HuH-7 (cell line): ENCODE results near the gene ATG7.
"Not testable (repeated sequence)": the region's sequence is repeated elsewhere in the genome, so short reads cannot be mapped to it uniquely, and the experiment has no call there.

Source experiments
- DNase-seq: peaks from one replicate; pipeline ENCODE4 v3.0.0; 2011; ENCODE audit warnings: low spot score

Gene ATG7

GRCh38 chr3:11300970-11301369, 28.8 kb downstream of the ATG7 start:
- DNase-seq = no peak

- no peak for DNase-seq
These were observed 30.2 kb downstream of the ATG7 start for GRCh38 chr3:11302444-11302843.

GRCh38 chr3:11304175-11304574, 32.0 kb downstream of the ATG7 start:
- no peak for DNase-seq

- no peak for DNase-seq
These were observed 33.3 kb downstream of the ATG7 start for GRCh38 chr3:11305509-11305908.

- DNase-seq = no peak
These were observed 34.8 kb downstream of the ATG7 start for GRCh38 chr3:11306817-11307589.

GRCh38 chr3:11307830-11308432, 35.7 kb downstream of the ATG7 start:
- no peak for DNase-seq

- no peak for DNase-seq
These were observed 38.1 kb downstream of the ATG7 start for GRCh38 chr3:11310258-11310657.

- DNase-seq = no peak
These were observed 40.0 kb downstream of the ATG7 start for GRCh38 chr3:11312166-11312565.

- DNase-seq = no peak
These were observed 45.1 kb downstream of the ATG7 start for GRCh38 chr3:11317300-11317699.

- DNase-seq = no peak
These were observed 50.7 kb downstream of the ATG7 start for GRCh38 chr3:11322931-11323330.

- DNase-seq = no peak
These were observed 51.6 kb downstream of the ATG7 start for GRCh38 chr3:11323813-11324212.

- DNase-seq = no peak
These were observed 55.4 kb downstream of the ATG7 start for GRCh38 chr3:11327619-11328018.

- no peak for DNase-seq
These were observed 56.2 kb downstream of the ATG7 start for GRCh38 chr3:11328196-11328945.

- DNase-seq = no peak
These were observed 57.6 kb downstream of the ATG7 start for GRCh38 chr3:11329777-11330176.

GRCh38 chr3:11331101-11331500, 58.9 kb downstream of the ATG7 start:
- DNase-seq = no peak

GRCh38 chr3:11335056-11335608, 62.9 kb downstream of the ATG7 start:
- DNase-seq = peak; percentile 50

- no peak for DNase-seq
These were observed 67.3 kb downstream of the ATG7 start for GRCh38 chr3:11339541-11339940.

GRCh38 chr3:11346416-11346815, 74.2 kb downstream of the ATG7 start:
- DNase-seq = no peak

GRCh38 chr3:11348877-11349276, 76.7 kb downstream of the ATG7 start:
- not testable (repeated sequence) for DNase-seq

GRCh38 chr3:11349446-11349845, 77.2 kb downstream of the ATG7 start:
- DNase-seq = no peak

- DNase-seq = no peak
These were observed 78.2 kb downstream of the ATG7 start for GRCh38 chr3:11350374-11350773.

- no peak for DNase-seq
These were observed 79.3 kb downstream of the ATG7 start for GRCh38 chr3:11351451-11351850.

- DNase-seq = no peak
These were observed 84.1 kb downstream of the ATG7 start for GRCh38 chr3:11356269-11356668.
